Activated naive CD8-positive, alpha-beta T cell treated with anti-CD3 and anti-CD28 coated beads, Interleukin-2, amount 10 ng/mL, durations not matched to agents 7 days and 5 days (primary cell): ENCODE data around the gene KRTCAP2. TPM values are rescaled to one million over a fixed set of nuclear protein-coding genes. Genes with fewer than 3 reads are reported as not detected.
A peak's percentile ranks its signal among the peaks of the same experiment; 100 is the strongest.

Experiments
- ATAC-seq: fragments of 150-1000 bp; cut with Tn5 transposase; one replicate; pipeline ENCODE4 v1.10.0; 2021; ENCODE audit warnings: low read depth, moderate library complexity
- POLR2A ChIA-PET: fragments of 350-600 bp; sonication (Branson Sonifier 250); formaldehyde crosslinking; loops from one replicate; lab custom pipeline; 2021; ENCODE audit warnings: antibody characterized with exemption; lab: Charles Lee
- DNase-seq: peaks from one replicate; pipeline ENCODE4 v3.0.0; 2021
- H3K27ac Mint-ChIP-seq: one replicate; pipeline ENCODE4 v1.8.0; 2022; ENCODE audit warnings: mild to moderate bottlenecking, mixed read lengths
- H3K27me3 Mint-ChIP-seq: one replicate; pipeline ENCODE4 v1.8.0; 2022; ENCODE audit warnings: mild to moderate bottlenecking, moderate library complexity, mixed read lengths
- H3K36me3 Mint-ChIP-seq: one replicate; pipeline ENCODE4 v1.8.0; 2021; ENCODE audit warnings: mild to moderate bottlenecking, mixed read lengths
- H3K4me1 Mint-ChIP-seq: one replicate; pipeline ENCODE4 v1.8.0; 2021; ENCODE audit warnings: mixed read lengths
- H3K4me3 Mint-ChIP-seq: one replicate; pipeline ENCODE4 v1.8.0; 2022; ENCODE audit warnings: mild to moderate bottlenecking, moderate library complexity, mixed read lengths
- H3K9me3 Mint-ChIP-seq: one replicate; pipeline ENCODE4 v1.8.0; 2021; ENCODE audit warnings: mixed read lengths
- total RNA-seq, 2 experiments: library from RNA; stranded (reverse); gene quantifications; one replicate each; pipeline ENCODE4 v1.2.3, GENCODE V29; 2021

The KRTCAP2 gene
- total RNA-seq, 2 experiments from 2014 or later, result 146 to 170 TPM

DNA sequence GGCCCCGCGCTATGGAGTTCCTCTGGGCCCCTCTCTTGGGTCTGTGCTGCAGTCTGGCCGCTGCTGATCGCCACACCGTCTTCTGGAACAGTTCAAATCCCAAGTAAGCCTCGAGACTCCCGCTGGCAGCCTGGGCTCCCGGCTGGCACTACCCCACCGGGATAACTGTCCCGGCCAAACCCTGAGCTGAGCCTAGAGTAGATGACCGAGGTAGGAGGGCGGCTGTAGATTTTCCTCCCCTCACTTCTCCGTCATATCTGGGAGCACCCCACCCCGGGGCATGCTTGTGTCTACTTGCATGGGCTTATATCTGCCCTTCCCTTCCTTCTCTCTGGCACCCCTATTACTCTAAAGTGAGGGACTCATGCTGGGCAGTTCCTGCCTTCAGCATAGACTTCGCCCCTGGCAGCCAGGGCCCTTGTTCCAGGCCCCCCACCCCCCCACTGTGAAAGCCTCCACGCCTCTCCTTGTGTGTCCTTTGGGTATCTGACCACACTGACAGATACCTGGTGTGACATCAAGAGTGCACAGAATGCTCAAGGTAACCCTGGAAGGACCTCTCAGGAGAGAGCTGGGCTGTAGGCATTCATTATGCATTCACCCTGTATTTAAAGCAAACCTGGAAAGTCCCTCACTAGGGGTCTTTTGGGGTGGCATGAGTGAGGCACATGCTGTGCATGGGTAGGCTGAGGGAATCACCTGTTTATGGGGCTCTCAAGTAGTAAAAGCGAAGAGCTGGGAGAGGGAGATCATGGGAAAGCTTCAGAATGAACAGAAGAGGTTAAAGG lies 44.9 kb downstream of the KRTCAP2 start:
- Mint-ChIP-seq H3K27ac (peak overlapping the region; percentile 25), H3K36me3 (peaks cover 3% of the 10 kb centered on the region), H3K9me3 (no peaks in the 10 kb centered on the region), H3K4me1 (peaks cover 26% of the 10 kb centered on the region), H3K4me3 (peak overlapping the region; percentile 74), H3K27me3 (peaks cover 44% of the 10 kb centered on the region)
- ATAC-seq (no peak), DNase-seq (no peak)
- POLR2A ChIA-PET, result interaction anchor here (1.0 kb wide), 1 partner anchor 8 kb away, joined by 3 read pairs; no protein-coding TSS in a partner anchor

DNA sequence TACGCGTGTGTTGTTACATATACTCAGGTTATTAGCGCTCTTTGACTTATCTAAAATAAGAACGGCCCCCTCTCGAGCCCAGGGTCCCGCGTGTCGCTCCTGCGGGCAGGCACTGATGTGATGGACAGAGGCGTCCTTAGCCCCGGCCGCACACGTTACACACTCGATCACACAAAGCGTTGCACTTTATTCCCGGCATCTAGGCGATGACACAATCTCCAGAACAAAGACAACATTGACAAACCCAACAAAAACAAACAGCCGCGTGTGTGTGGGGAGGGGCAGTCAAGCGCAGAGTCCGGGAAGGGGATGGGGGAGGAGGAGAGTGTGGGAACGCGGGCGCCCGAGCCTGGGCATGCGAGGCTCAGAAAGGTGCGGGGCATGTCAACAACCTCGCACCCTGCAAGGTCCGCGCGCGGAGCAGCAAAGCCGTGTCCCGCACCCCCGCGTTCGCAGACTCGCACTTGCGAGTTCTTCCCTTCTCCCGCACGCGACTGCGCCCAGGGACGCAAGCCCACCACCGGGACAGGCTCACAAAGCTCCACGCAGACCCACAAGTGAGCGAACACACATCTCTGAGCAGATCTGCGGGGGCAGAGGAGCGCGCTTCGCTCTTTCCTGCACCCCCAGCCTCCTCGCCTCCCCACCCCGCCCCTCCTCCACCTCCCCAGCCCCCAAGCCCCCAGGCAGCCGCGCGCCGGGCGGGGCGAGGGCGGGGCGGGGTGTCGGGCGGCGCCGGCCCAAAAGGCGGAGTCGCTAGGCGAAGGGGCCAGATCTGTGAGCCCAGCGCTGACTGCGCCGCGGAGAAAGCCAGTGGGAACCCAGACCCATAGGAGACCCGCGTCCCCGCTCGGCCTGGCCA lies 45.8 kb downstream of the KRTCAP2 start, which contains the start of gene EFNA1:
Gene EFNA1 (plus strand): TSS at position 772 of the 862 bp plus-strand sequence. CDS start 102 bp downstream, outside the sequence.
- peak; percentile 69 for ATAC-seq
- H3K4me1 Mint-ChIP-seq, result peaks cover 26% of the 10 kb centered on the region
- H3K4me3 Mint-ChIP-seq, result peak within 1 kb of the TSS; percentile 80
- H3K9me3 Mint-ChIP-seq, result no peaks in the 10 kb centered on the region
- peak; percentile 65 for DNase-seq
- H3K36me3 Mint-ChIP-seq, result peaks cover 3% of the 10 kb centered on the region
- peak within 1 kb of the TSS; percentile 36 for H3K27ac Mint-ChIP-seq
- POLR2A ChIA-PET, result interaction anchor here (1.0 kb wide), 1 partner anchor 9 kb away, joined by 3 read pairs; no protein-coding TSS in a partner anchor
- H3K27me3 Mint-ChIP-seq, result peaks cover 48% of the 10 kb centered on the region

DNA sequence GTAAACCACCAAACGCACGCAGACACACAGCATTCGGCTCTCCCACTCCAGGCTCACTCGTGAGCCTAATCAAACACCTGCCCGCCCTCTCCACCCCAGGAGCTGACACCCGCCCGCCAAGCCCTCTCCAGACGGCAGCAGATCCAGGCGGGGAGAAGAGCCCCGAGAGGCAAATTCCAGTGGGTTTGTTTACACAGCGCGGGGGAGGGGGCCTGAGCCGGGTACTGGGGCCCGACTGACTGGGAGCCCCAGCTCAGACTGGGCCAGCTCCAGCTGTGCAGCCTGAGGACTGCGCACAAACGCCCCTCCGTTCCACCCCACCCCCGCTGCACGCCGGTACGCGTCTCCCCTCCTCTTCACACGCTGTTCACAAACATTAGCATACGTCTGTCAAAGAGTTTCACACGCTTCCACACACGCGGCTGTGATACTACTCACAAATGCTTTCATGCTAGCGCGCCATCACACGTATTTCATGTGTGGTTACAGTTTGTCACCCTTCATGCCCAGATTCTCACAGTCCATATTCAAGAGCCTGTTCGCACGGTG lies 46.5 kb downstream of the KRTCAP2 start:
- H3K27me3 Mint-ChIP-seq, result peaks cover 48% of the 10 kb centered on the region

DNA sequence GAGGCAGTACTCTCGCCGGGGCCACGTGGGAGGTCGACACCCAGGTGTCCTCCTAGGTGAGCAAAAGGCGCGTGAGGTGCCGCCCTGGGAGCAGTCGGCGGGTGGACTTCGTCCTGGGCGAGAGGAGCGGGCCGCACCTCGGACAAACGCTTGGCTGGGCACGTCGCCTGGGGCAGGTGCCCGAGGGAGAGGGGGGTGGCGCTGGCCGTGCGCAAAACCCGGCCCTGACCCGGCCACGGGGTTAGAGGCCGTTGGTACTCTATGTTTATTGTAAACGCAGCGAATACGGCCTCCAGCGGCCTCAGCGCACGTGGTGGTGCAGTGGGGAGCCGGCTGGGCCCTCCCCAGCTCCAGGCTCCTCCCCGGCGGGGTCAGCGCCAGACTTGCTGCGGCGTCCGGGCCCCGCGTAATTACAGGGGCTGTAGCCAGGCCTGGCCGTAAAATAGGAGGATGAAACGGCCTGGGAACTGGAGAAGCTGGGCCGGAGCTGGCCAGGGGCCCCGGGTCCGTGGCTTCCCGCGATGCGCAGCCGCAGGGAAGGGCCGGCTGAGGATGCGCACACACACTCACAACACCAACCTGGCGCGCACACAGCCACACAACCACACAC lies 47.1 kb downstream of the KRTCAP2 start:
- Mint-ChIP-seq H3K9me3 (no peaks in the 10 kb centered on the region), H3K27me3 (peaks cover 48% of the 10 kb centered on the region), H3K4me3 (no peak overlapping the region), H3K4me1 (peaks cover 22% of the 10 kb centered on the region), H3K36me3 (no peaks in the 10 kb centered on the region), H3K27ac (no peak overlapping the region)
- POLR2A ChIA-PET, result no interaction called here
- no peak for DNase-seq
- ATAC-seq, result no peak

More for the DNA sequence above, 46.5 kb downstream of the KRTCAP2 start:
- Mint-ChIP-seq H3K27ac (no peak overlapping the region), H3K4me3 (peak overlapping the region; percentile 80), H3K9me3 (no peaks in the 10 kb centered on the region), H3K4me1 (peaks cover 22% of the 10 kb centered on the region), H3K36me3 (no peaks in the 10 kb centered on the region)
- DNase-seq, result no peak
- POLR2A ChIA-PET, result no interaction called here
- peak; percentile 35 for ATAC-seq

DNA sequence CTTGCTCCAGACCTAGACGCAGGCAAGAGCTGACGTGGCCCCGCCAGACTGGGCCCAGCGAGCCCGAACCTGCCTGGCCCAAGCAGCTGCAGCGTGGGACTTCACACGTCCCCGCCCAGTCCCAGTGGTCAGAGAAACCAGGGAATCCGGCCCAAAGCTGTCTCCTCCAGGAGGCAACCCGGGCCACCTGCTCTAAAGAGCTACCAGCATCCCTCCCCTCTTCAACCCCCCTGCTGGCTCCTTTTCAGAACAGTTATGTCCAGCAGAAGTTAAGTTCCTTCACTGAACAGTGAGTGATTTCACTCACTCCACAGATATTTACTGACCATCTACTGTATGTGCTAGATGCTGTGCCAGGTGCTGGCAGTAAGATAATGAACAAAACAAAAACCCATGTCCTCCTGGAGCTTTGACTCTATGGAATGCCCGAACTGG lies 47.6 kb downstream of the KRTCAP2 start:
- no peak for ATAC-seq
- Mint-ChIP-seq H3K4me3 (no peak overlapping the region), H3K27ac (no peak overlapping the region), H3K9me3 (no peaks in the 10 kb centered on the region), H3K27me3 (peaks cover 48% of the 10 kb centered on the region), H3K36me3 (no peaks in the 10 kb centered on the region), H3K4me1 (peaks cover 22% of the 10 kb centered on the region)
- POLR2A ChIA-PET, result no interaction called here
- no peak for DNase-seq

DNA sequence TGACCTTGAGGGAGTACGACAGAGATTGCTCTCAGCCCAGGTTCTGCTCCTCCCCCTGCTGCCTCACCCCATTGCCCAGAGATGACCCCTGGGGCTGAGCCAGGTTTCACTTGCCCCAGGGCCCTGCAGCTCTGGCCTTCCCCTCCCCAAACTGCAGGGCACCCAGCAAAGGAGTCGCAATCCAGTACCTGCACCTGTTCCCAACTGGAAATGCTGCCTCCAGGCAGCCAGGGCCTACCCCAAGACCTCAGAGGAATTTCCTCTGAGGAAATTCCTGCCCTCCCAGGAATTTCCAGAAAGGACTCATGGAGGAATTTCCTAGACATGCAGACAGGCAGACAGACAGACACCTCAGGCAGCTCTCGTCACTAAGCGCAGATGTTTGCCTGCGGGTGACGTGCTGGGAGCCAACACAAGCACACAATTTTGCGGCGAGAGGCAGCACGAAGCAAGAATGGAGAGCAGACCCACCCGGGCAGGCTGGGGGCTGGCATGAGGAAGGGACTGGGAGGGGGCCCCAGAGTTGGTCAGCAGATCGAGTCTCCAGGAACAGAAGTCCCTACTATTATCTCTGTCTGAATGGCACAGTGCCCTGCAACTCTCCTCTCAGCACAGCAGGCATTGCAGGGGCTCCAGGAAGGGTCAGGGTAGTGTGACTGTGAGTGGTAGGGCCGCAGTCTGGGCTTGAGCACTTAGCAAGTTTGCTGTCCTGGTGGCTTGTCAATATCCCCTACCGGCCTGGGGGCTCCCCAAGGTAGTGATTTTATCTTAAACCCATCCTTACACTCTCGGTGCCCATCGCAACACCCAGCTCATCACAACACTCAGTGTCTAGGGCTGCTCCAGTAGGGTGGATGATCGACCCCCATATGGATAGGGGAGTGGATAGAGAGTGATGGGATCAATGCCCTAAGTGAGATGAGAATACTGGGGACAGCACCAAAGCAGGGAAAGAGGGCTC lies 48.3 kb downstream of the KRTCAP2 start:
- Mint-ChIP-seq H3K27ac (no peak overlapping the region), H3K36me3 (no peaks in the 10 kb centered on the region), H3K27me3 (peaks cover 51% of the 10 kb centered on the region), H3K4me1 (peaks cover 22% of the 10 kb centered on the region), H3K4me3 (peak overlapping the region; percentile 4), H3K9me3 (no peaks in the 10 kb centered on the region)
- DNase-seq, result no peak
- ATAC-seq, result no peak
- POLR2A ChIA-PET, result no interaction called here

DNA sequence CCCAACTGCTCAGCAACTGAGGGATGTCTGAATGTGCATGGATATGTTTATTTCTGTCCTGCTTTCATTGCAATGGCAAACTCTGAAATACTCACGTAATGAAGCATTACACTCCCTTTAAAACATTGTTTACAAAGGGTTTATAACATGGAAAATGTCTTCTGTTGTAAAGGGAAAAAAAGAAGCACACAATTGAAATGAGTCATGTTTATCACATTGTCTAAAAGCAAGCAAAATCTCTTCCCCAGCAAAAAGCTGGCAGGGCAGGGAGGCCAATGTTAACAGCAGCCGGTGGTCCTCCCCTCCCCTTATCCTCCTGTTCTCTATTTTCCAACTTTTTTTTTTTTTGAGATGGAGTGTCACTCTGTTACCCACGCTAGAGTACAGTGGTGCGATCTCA lies 49.3 kb downstream of the KRTCAP2 start:
- Mint-ChIP-seq H3K9me3 (no peaks in the 10 kb centered on the region), H3K4me1 (peaks cover 16% of the 10 kb centered on the region), H3K27me3 (peaks cover 54% of the 10 kb centered on the region), H3K27ac (no peak overlapping the region), H3K4me3 (no peak overlapping the region), H3K36me3 (no peaks in the 10 kb centered on the region)
- POLR2A ChIA-PET, result no interaction called here
- no peak for DNase-seq
- ATAC-seq, result no peak

DNA sequence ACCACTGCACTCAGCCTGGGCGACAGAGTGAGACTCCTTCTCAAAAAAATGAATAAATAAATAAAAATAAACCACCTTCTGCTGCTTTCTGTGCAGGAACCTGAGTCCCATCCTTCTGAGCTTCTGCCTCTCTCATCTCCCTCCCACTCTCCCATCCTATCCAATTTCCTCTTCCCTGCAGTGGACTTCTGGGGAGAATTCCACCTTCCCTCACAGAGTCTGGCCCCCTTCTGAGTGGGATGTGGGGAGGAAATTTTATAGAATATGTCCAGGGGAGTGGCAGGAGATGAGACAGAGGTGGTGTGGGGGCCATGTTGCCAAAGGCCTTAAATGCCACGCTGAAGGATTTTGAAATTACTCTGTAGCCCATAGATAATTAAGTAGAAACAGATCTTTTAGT lies 50.8 kb downstream of the KRTCAP2 start:
- H3K27me3 Mint-ChIP-seq, result peaks cover 45% of the 10 kb centered on the region
- ATAC-seq (no peak), DNase-seq (no peak)
- peaks cover 6% of the 10 kb centered on the region for H3K4me1 Mint-ChIP-seq
- no peak overlapping the region for H3K27ac Mint-ChIP-seq
- H3K4me3 Mint-ChIP-seq, result no peak overlapping the region
- H3K9me3 Mint-ChIP-seq, result no peaks in the 10 kb centered on the region
- POLR2A ChIA-PET, result interaction anchor here (0.7 kb wide), 1 partner anchor 43 kb away, joined by 3 read pairs; no protein-coding TSS in a partner anchor
- no peaks in the 10 kb centered on the region for H3K36me3 Mint-ChIP-seq

- Mint-ChIP-seq H3K27me3 (peaks cover 37% of the 10 kb centered on the region), H3K9me3 (no peaks in the 10 kb centered on the region), H3K4me1 (no peaks in the 10 kb centered on the region), H3K36me3 (no peaks in the 10 kb centered on the region), H3K4me3 (no peak overlapping the region), H3K27ac (no peak overlapping the region)
- ATAC-seq, result no peak
- POLR2A ChIA-PET, result no interaction called here
- DNase-seq, result no peak
Measured at GRCh38 chr1:155121249-155121648, 51.9 kb downstream of the KRTCAP2 start.

GRCh38 chr1:155120253-155120652 lies 52.9 kb downstream of the KRTCAP2 start:
- Mint-ChIP-seq H3K4me3 (no peak overlapping the region), H3K9me3 (no peaks in the 10 kb centered on the region), H3K27ac (no peak overlapping the region), H3K36me3 (no peaks in the 10 kb centered on the region), H3K4me1 (no peaks in the 10 kb centered on the region), H3K27me3 (peaks cover 31% of the 10 kb centered on the region)
- DNase-seq, result no peak
- POLR2A ChIA-PET, result no interaction called here
- ATAC-seq, result no peak
